LNCaP clone FGC (cell line): ENCODE measurements around the gene HLA-B.

Experiments used
- DNase-seq: peaks from one replicate; pipeline ENCODE4 v3.0.0-alpha.2; 2011; ENCODE audit warnings: low read depth
- H3K4me3 ChIP-seq: 2 replicates; pipeline ENCODE4 v1.5.1; 2011; ENCODE audit warnings: mild to moderate bottlenecking, low read depth, low read length, control low read depth
- CTCF ChIP-seq: IDR thresholded peaks from 2 replicates; pipeline ENCODE4 v1.5.1; 2012; ENCODE audit warnings: mild to moderate bottlenecking; ENCODE audit not compliant: control insufficient read depth, insufficient read depth; ENCODE audit errors: extremely low read depth

HLA-B gene

GRCh38 chr6:31351033-31351380 is 6.0 kb downstream of the HLA-B start:
- DNase-seq = no peak
- H3K4me3 ChIP-seq = no peak overlapping the region
- TF ChIP-seq CTCF = no peak

- no peak for DNase-seq
- TF ChIP-seq CTCF = no peak
Observed at GRCh38 chr6:31350196-31351032, 6.6 kb downstream of the HLA-B start.

GRCh38 chr6:31349301-31349700 is 7.7 kb downstream of the HLA-B start:
- DNase-seq = no peak
- no peak overlapping the region for H3K4me3 ChIP-seq
- no peak for TF ChIP-seq CTCF

More at GRCh38 chr6:31350196-31351032, 6.6 kb downstream of the HLA-B start:
- H3K4me3 ChIP-seq = no peak overlapping the region

- no peak overlapping the region for H3K4me3 ChIP-seq
- no peak for TF ChIP-seq CTCF
- no peak for DNase-seq
Observed at GRCh38 chr6:31345026-31345730, 11.8 kb downstream of the HLA-B start.

GRCh38 chr6:31340228-31340627 is 16.8 kb downstream of the HLA-B start:
- DNase-seq = no peak
- H3K4me3 ChIP-seq = no peak overlapping the region
- TF ChIP-seq CTCF = no peak

GRCh38 chr6:31339210-31339609 is 17.8 kb downstream of the HLA-B start:
- no peak for DNase-seq
- TF ChIP-seq CTCF = no peak
- no peak overlapping the region for H3K4me3 ChIP-seq
